Fibroblast of upper back skin (primary cell): ENCODE data around the gene OR5D13.

Experiments used
- DNase-seq: peaks from one replicate; pipeline ENCODE4 v3.0.0-alpha.2; 2013

OR5D13 gene, protein sequence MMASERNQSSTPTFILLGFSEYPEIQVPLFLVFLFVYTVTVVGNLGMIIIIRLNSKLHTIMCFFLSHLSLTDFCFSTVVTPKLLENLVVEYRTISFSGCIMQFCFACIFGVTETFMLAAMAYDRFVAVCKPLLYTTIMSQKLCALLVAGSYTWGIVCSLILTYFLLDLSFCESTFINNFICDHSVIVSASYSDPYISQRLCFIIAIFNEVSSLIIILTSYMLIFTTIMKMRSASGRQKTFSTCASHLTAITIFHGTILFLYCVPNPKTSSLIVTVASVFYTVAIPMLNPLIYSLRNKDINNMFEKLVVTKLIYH

DNA sequence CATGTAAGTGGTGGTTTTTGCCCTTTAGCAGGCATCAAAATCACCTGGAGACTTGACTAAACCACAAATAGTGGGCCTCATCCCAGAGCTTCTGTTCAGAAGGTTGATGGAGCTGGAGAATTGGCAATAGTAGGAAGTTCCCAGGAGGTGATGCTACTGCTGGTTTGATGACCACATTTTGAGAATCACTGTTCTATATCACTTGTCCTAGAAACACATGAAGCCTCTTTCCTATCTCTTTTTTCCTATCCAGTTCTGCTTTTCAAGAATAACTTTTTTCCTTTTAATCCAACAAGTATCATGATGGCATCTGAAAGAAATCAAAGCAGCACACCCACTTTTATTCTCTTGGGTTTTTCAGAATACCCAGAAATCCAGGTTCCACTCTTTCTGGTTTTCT lies at the start of gene OR5D13:
TSS of gene OR5D13 (plus strand) at position 301 of the 400 bp plus-strand sequence. CDS start at position 301, 0 bp downstream.
- DNase-seq: no peak

DNA sequence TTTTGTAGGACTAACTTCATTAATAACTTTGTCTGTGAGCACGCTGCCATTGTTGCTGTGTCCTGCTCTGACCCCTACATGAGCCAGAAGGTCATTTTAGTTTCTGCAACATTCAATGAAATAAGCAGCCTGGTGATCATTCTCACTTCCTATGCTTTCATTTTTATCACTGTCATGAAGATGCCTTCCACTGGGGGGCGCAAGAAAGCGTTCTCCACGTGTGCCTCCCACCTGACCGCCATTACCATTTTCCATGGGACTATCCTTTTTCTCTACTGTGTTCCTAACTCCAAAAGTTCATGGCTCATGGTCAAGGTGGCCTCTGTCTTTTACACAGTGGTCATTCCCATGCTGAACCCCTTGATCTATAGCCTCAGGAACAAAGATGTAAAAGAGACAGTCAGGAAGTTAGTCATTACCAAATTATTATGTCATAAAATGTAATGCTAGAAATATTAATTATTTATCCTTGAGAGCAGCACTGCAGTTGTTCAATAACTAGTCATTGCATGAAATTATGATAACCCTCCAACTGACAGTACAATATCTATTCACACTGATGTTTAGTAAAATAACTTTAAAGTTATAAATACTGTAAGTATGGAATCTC lies 46.4 kb upstream of the OR5D13 start:
- DNase-seq: no peak

DNA sequence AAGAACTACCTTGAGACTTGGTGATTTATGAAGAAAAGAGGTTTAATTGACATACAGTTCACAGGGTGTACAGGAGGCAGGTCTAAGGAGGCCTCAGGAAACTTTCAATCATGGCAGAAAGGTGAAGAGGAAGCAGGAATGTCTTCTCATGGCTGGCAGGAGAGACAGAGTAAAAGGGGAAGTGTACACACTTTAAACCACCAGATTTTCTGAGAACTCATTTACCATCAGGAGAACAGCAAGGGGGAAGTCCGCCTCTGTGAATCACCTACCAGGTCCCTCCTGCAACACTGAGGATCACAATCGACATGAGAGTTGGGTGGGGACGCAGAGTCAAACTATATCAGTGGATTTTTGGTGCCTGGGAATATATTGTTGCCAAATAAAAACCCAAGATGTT lies 40.3 kb upstream of the OR5D13 start:
- DNase-seq: no peak

DNA sequence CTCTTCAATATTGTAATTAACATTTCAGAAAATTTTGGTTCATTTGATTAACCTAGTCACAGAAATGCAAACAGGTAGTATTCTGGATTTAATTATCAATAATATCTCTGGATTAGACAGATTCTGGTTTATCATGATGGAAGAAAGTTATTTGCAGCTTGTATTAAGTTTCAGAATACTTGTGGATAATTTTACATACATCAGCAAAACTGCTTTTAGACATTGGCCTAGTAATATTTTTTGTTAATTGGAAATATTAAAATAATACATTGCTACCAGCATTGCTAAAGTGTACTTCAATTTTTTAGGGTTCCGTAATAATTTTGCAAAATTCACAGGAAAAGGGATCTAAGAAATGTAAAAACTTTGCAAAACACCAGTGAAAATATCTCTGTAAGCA lies 18.4 kb downstream of the OR5D13 start:
- DNase-seq: no peak

DNA sequence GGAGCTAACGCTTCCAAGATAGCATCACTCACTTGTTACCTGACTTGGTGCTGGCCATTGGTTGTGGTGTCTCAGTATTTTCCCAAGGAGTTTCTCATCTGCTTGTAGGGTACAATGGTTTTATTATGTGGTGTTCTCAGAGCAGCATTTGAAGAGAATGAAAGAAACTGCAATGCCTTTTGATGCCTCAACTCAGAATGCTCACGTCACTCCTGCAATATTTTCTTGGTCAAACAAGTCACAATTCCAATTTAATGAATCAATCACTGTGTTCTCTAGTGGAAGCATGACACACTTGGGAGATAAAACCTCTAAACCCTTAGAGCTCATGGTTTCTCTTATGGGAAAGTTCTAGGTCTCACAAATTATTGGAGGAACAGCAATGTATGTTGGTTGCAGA lies 20.1 kb downstream of the OR5D13 start:
- no peak for DNase-seq

DNA sequence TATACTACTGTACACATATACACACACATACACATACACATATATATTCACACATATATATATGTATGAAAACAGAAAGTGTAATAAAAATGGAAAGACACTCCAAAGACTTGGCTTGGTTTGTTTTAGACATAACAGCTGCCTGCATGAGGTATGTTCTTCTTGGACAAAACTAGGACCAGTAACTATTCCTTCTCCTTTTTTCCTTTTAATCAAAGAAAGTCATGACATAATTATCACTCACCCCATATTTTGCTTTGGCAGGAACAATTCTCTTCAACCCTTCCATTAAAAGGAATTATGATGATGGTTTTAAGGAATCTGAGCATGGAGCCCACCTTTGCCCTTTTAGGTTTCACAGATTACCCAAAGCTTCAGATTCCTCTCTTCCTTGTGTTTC lies 22.0 kb downstream of the OR5D13 start, which contains the start of gene OR5D14:
TSS of gene OR5D14 (plus strand) at position 301 of the 400 bp plus-strand sequence. CDS start at position 301, 0 bp downstream.
- no peak for DNase-seq

DNA sequence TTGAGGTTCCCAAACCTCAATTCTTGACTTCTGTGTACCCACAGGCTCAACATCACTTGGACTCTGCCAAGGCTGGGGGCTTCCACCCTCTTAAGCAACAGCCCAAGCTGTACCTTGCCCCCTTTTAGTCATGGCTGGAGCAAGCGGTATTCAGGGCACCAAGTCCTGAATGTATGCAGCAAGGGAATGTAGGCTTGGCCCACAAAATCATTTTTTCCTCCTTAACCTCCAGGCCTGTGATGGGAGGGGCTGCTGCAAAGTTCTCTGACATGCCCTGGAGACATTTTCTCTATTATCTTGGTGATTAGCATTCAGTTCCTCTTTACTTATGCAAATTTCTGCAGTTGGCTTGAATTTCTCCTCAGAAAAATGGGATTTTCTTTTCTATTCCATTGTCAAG lies 33.0 kb downstream of the OR5D13 start:
- DNase-seq: no peak

DNA sequence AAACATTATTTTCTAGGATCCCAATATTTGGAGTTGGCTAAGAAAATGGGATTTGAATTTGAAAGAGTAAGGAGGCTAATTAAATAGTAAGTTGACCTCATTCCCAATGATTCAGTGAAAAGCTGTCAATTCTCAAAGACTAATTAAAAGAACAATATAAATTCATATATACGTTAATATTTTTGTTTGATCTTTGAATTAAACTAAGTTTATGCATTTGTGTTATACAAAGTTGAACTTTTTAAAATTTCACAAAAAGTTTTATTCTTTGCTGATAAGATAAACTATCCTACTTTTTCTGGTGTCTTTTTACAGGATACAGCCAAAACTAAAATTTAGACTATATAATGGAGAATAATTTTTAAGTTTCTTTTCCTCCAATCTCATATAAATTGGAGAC lies 37.8 kb downstream of the OR5D13 start, which contains the start of gene OR5L1:
TSS of gene OR5L1 (plus strand) at position 301 of the 400 bp plus-strand sequence. CDS start 100 bp downstream, outside the sequence.
- no peak for DNase-seq

DNA sequence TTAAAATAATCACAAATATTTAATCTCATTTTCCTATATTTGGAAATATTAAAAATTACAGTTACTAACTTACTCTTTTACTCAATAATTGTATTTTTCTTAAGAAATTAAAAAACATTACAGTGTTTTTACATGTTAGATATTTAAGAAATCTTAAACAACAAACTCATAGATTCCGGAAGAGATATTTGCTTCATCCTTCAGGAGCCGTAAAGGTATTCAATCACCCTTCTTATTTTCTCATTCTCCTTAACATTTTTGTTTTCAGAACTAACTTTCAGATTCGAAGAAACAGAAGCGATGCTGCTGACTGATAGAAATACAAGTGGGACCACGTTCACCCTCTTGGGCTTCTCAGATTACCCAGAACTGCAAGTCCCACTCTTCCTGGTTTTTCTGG lies 46.1 kb downstream of the OR5D13 start, which contains the start of gene OR5D18:
TSS of gene OR5D18 (plus strand) at position 301 of the 400 bp plus-strand sequence. CDS start at position 301, 0 bp downstream.
- DNase-seq: no peak
